Muscle of arm (tissue), 12 donors: ENCODE measurements around the gene CD151. TPM values are rescaled to one million over a fixed set of nuclear protein-coding genes. Genes with fewer than 3 reads are reported as not detected.

ENCODE experiments used
- DNase-seq: peaks from one replicate; pipeline ENCODE4 v3.0.0-alpha.2; 2013
- polyA plus RNA-seq, 12 donors: library from polyadenylated mRNA; unstranded; fragments of 120-200 nt; gene quantifications; one replicate each; pipeline ENCODE4 v1.2.1, GENCODE V29; 2013; ENCODE audit not compliant: insufficient read length in 12 of 12

The CD151 gene
- polyA plus RNA-seq, 12 donors, result 75.9 to 300 (median 133) TPM; not detected in 1

GRCh38 chr11:794766-795633 is 37.8 kb upstream of the CD151 start:
- no peak for DNase-seq

DNA sequence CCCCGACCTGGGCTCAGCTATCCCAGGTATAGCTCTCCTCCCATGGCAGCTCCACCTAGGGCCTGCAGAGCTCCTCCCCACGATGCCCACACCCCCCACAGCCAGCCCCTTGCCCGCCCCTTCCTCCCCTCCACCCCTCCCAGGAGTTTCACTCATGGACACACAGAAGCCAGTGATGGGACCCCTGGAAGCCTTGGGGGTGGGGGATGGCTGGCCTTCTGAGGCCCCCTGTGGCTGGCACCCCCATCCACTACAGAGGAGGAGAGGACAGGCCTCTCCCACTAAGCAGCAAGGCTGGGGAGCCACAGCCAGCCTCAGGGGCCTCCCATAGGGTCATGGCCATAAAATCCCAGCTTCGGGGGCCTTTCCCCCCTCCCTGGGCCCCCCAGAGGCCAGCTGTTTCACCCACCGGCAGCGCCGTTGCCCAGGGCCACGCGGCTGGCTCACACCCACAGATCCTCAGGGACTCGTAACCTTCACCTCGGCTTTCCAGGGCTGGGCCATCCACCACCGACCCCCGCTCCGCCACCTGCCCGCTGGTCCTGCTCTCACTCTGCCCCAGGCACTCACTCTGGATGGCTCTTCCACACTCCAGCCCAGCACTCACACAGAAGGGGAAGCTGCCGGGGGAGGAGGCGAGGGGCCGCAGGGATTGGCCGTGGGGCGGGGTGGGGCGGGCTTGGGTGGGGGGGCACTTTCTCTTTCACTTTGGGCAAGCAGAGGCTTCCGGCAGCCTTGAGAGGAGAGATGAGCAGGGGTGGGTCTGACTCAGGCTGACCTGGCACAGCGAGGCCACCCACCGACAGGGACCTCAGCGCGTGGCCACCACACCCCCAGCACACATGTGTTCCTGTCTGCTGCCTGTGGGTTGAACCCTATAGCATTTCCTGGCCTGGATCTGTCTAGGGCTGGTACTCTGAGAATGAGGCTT is 36.9 kb upstream of the CD151 start:
- peak; percentile 72 for DNase-seq

DNA sequence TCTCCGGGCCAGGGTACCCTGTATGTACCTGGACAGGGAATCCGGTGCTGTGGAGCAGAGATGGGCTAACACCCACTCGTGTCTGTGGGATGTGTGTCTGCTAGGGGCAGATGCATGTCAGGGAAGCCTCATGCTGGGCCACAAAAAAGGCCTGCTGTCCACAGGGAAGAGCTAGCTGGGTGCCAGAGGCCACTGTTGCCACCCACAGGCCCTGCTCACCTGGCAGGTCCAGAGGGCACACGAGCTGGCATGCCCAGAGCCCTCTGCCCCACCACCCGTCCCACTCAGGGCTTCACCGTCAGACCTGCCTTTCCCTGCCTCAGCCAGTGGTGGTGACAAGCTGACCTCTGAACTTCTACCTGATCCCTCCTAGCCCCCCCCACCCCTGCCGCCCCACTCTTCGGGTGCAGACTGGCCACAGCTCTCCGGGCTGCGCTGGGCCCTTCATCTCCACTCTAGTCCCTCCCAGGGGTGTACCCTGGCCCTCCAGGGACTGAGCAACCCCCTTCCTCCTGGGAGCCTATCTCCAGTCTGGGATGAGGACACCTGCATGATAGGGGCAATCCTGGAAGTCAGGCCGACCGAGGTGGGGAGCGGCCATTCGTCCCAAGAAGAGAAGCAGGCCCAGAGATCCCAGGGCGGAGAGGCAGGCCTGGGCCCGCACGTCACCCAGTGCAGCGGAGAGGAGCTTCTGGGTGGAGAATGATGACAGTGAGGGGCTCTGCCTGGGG is 36.0 kb upstream of the CD151 start:
- DNase-seq, result no peak

DNA sequence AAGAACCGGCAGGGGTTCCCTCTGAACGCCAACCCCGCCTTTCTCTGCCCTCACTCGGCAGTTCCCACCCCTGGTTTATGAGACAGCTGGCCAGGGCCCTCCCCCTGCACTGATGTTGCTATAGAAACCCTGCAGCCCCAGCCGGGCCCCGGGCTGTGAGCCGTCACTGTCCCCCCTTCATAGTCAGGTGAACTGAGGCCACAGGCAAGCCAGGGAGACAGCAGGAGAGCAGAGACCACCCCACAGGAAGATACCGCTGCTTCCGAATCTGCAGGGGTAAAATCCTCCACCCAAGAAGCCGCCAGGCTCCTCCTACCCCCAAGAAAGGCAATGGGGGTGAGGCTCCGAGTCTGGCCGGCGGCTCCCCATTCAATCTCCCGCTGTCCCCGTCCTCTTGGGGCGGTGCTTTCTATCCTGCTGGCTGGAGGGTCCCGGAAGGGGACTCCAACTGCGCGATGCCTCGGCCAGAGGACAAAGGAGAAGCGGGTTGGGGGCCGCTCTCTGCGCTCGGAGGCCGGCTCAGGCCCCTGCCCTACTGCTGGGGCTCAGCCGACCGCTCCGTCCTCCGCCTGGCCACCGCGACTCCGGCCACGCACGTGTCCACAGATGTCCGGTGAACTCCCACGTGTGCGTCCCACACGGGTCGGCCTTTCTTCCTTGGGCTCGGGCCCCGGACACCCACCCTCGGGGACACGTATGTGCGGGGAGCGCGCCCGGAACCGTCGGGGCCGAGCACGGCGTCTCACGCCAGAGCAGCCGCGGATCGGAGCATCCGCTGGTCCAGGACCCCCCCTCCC is 35.3 kb upstream of the CD151 start:
- DNase-seq, result peak; percentile 84

GRCh38 chr11:798093-798713 is 34.5 kb upstream of the CD151 start, which contains the start of gene SLC25A22:
SLC25A22 (minus strand) TSS chr11:798281; CDS start chr11:795006, 3,275 bp downstream.
- DNase-seq, result peak; percentile 80

DNA sequence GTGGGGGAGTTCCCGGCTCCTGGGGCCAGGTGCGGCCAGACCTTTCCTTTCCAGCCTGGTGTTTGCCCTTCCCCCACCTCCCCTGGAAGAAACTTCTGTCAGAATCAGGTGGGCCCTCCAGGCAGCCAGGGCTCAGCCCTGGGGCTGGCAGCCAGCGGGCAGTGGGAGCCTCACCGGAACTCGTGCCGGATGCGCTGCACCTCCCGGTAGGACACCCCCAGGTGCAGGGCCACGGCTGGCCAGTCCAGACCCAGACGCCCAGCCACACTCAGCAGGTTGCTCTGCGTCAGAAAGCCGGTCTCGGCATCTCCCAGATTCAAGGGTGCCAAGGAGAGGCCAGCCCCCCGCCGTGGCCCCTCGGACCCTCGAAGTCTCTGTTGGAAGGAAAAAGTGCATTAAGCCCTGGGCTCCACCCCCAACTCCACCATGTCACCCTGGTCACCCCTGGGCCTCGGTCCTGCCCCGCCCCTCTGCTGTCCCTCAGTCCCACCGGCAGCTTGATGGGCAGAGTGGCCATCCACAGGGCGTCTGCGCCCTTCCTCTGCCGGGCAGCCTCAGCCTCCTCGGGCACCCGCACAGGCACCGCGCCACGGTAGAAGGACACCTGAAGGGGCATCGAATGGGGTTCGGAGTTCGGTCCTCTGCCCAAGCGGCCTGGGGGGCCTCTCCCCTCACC is 33.0 kb upstream of the CD151 start:
- DNase-seq, result no peak

DNA sequence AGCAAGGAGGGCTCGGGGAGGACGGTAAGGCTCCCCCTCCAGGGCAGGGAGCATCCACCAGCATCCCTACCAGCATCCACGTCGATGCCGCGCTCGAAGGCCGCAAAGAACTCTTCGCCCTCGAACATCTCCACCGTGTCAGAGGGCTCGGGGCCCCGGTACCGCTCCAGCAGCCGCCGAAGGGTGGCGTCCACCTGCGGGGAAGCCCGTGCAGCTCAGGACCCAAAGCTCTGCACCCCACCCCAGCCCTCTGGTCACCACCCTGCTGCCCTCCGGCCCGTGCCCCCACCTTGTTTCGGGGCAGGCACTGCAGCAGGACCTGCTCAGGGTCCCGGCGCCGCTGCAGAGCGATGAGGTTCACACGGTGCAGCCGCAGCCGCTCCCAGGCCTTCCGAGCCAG is 32.3 kb upstream of the CD151 start:
- no peak for DNase-seq

DNA sequence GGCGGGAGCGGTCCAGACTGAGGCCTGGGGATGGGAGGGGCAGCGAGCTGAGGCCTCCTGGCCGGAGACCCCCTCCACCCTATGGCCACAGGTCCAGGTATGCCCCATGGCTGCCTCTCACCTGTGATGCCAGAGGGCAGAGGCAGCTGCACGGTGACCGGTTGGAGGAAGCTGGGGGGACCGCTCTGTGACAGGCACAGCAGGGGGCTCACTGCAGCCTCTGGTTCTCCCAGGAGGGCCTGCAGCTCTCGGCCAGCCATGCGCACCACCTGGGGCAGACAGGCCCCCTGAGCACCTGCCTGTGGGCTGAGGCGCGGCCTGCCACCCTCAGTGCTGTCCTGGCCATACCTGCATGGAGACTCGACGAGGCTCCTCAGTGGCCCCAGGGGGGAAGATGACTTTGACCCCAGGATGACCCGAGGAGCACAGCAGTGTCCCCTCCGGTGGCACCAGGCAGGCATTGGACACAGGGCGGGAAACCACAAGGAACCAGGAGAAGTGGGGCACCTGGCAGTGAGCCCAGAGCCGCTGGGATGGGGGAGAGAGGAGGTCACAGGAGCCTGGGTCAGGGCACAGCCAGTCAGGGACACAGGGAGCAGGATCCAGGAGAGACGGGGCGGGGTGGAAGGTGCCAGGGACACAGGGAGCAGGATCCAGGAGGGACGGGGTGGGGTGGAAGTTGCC is 31.5 kb upstream of the CD151 start:
- DNase-seq, result no peak

- DNase-seq, result no peak
Measured at GRCh38 chr11:802018-802617, 30.6 kb upstream of the CD151 start.

GRCh38 chr11:802693-803466 is 29.9 kb upstream of the CD151 start:
- DNase-seq, result no peak

GRCh38 chr11:803467-803742 is 29.3 kb upstream of the CD151 start:
- DNase-seq, result no peak

- DNase-seq, result no peak
Measured at GRCh38 chr11:803770-804598, 28.8 kb upstream of the CD151 start.

DNA sequence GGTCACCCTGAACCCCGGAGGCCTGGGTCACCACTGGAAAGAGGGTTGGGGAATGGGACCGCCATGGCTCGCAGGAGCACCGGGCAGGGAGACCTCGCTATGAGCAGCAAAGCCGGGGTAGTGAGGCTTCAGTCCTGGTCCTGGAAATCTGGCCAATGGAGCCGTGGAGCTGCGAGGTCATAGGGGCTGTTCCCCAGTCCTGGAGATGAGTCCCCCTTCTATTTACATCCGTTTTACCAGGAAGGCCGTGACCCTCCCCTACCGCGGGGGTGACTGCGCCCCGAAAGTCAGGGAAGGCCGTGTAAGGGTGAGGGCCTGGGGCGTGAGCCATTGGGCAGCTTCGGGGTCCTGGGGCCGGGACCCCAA is 28.2 kb upstream of the CD151 start:
- no peak for DNase-seq

- DNase-seq, result no peak
Measured at GRCh38 chr11:808427-809286, 24.1 kb upstream of the CD151 start.

- DNase-seq, result peak; percentile 99
Measured at GRCh38 chr11:809287-810039, 23.3 kb upstream of the CD151 start, which contains the start of gene RPLP2. RPLP2 (plus strand) TSS chr11:809967; CDS start chr11:810235, 268 bp downstream.
